Heart left ventricle (tissue), 16 donors: ENCODE measurements around the gene TNFRSF13B. TPM values are rescaled to one million over a fixed set of nuclear protein-coding genes. Genes with fewer than 3 reads are reported as not detected.
"Not testable (repeated sequence)": the region's sequence is repeated elsewhere in the genome, so short reads cannot be mapped to it uniquely, and the experiment has no call there.

Experiments used
- ATAC-seq, 4 donors: fragments of 200-7000 bp; cut with Tn5 transposase; one replicate each; pipeline ENCODE4 v1.9.1; 2020 to 2022; ENCODE audit warnings: moderate library complexity in 4 of 4, mild to moderate bottlenecking in 3 of 4, moderate number of reproducible peaks in 1 of 4
- DNase-seq, 5 donors: peaks; one replicate each; pipeline ENCODE4 v3.0.0-alpha.2; 2020
- H3K27ac ChIP-seq, 12 donors: fragments of 200-600 bp; sonication (generic) in 4 of 12; one replicate each; pipeline versions ENCODE4 v1.5.0 to v1.8.0; 2016 to 2022; ENCODE audit warnings: mild to moderate bottlenecking in 2 of 12
- H3K27me3 ChIP-seq, 9 donors: fragments of 200-600 bp; sonication (generic) in 2 of 9; one replicate each; pipeline versions ENCODE4 v1.5.1 to v1.8.0; 2016 to 2022; ENCODE audit warnings: mild to moderate bottlenecking in 3 of 9
- H3K36me3 ChIP-seq, 9 donors: fragments of 200-600 bp; sonication (generic) in 2 of 9; one replicate each; pipeline versions ENCODE4 v1.5.0 to v1.8.0; 2018 to 2022; ENCODE audit warnings: mild to moderate bottlenecking in 2 of 9
- H3K4me1 ChIP-seq, 12 donors: fragments of 200-600 bp; sonication (generic) in 4 of 12; one replicate each; pipeline versions ENCODE4 v1.5.0 to v1.8.0; 2016 to 2022; ENCODE audit warnings: mild to moderate bottlenecking in 3 of 12
- H3K4me3 ChIP-seq, 12 donors: fragments of 200-600 bp; sonication (generic) in 4 of 12; one replicate each; pipeline versions ENCODE4 v1.5.0 to v1.8.0; 2017 to 2022; ENCODE audit warnings: mild to moderate bottlenecking in 9 of 12, moderate library complexity in 4 of 12
- H3K9me3 ChIP-seq, 12 donors: fragments of 200-600 bp; sonication (generic) in 4 of 12; one replicate each; pipeline versions ENCODE4 v1.5.0 to v1.8.0; 2016 to 2022; ENCODE audit warnings: mild to moderate bottlenecking in 1 of 12
- POLR2A ChIP-seq, 2 donors: fragments of 450-650 bp; IDR thresholded peaks; one replicate each; pipeline ENCODE4 v1.6.1; 2017; ENCODE audit warnings: antibody characterized with exemption in 2 of 2, mild to moderate bottlenecking in 2 of 2, moderate library complexity in 2 of 2
- WGBS, 4 donors: extraction: QIAGEN DNeasy Blood & Tissue Kit in 2 of 4; methylation state at CpG; one replicate each; pipeline versions ENCODE4 v1.1.5 to v1.1.7; 2013 to 2018; 5-methylcytosine and 5-hydroxymethylcytosine counted together
- intact Hi-C, 10 donors: fragments of 100-400 bp; cut with DNase I; formaldehyde crosslinking; loops; one replicate each; pipeline versions ENCODE4 v1.11.1 to v1.14.2; 2022
- polyA plus RNA-seq, 2 donors: library from polyadenylated mRNA; stranded (reverse); fragments of 200-250 nt; gene quantifications; one replicate each; pipeline ENCODE4 v1.2.3, GENCODE V29; 2013
- total RNA-seq, 9 donors: library from RNA; depleted of rRNA in 2 of 9; stranded (reverse); fragments of >200 nt in 2 of 9; fragmentation: NEBNext Ultra II Directional in 3 of 9; extraction: Animal tissue kit (Norgen Biotek cat#: 25700) in 3 of 9; gene quantifications; one replicate each; pipeline versions ENCODE4 v1.1.0 to v1.2.4, GENCODE V29; 2016 to 2023
- TF ChIP-seq, protein P1 (sequence below), 12 donors: fragments of 200-600 bp; sonication (generic) in 4 of 12; IDR thresholded peaks; one replicate each; pipeline versions ENCODE4 v1.5.0 to v1.8.0; 2018 to 2022; ENCODE audit warnings: antibody characterized with exemption in 12 of 12, mild to moderate bottlenecking in 5 of 12
- donor health status: ischemic (EF 13 %, LVEDD 7.1; RV severe dilation, severe dysfunction).
- donor health status: healthy with polysubstance abuse.
- donor health status: DM: no; HTN: yes; CAD: no.
- donor health status: DM: no; HTN: no; CAD: no.
- donor health status: ischemic (EF 25% LVEDD 6.9; RV normal size, moderate dysfunction).
- donor health status: ischemic (EF 25% LVEDD 5.7; RV mildly dilated, moderate dysfunction).
- donor health status: healthy.
- donor health status: DM: yes; HTN: yes; CAD: no.
- donor health status: ischemic (EF 35%, LVEDD 5.7; RV mildly dilated, moderate dysfunction).
- donor health status: nonischemic (EF 11% LVEDD 7.7; RV severe dilation, severe dysfunction).
- donor health status: DM: yes; HTN: yes; CAD: no.
- donor health status: PGD.
- donor health status: ischemic (EF 29% LVEDD 5.4; RV normal size, mild dysfunction).
- donor health status: nonischemic (EF 23%, LVEDD 6.1; RV moderate dilation, normal function).

Gene TNFRSF13B
- total and polyA plus RNA-seq, 11 donors, result not detected

DNA sequence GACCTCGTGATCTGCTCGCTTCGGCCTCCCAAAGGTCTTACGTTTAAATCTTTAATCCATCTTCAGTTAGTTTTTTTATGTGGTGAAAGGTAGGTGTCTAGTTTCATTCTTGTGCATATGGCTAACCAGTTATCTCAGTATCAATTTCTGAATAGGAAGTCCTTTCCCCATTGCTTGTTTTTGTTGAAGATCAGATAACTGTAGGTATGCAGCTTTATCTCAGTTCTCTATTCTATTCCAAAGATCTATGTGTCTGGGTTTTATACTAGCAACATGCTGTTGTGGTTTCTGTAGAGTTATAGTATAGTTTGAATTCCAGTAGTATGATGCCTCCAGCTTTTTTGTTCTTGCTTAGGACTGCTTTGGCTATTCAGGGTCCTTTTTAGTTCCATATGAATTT lies 65.2 kb downstream of the TNFRSF13B start:
- WGBS, 4 donors, result 87 to 93% (median 90%) methylated on average over 4 of the region's 4 CpGs
- no peak for ATAC-seq

DNA sequence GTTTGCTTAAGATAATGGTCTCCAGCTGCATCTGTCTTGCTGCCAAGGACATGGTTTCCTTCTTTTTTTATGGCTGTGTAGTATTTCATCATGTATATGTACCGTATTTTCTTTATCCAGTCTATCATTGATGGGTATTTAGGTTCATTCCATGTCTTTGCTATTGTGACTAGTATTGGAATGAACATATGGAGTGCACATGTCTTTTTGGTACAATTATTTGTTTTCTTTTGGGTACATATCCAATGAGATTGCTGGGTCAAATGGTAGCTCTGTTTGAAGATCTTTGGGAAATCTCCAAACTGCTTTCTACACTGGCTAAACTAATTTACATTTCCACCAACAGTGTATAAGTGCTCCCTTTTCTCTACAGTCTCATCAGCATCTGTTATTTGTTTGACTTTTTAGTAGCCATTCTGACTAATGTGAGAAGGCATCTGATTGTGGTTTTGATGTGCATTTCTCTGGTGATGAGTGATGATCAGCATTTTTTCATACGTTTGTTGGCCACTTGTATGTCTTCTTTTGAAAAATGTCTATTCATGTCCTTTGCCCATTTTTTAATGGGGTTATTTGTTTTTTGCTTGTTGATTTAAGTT lies 66.2 kb downstream of the TNFRSF13B start:
- intact Hi-C loops, result no loop called here
- peaks cover 0 to 2% (median 0%) of the 10 kb centered on the region in 12 donors for H3K4me1 ChIP-seq
- no peak for ATAC-seq
- no peaks in the 10 kb centered on the region for H3K9me3 ChIP-seq
- H3K36me3 ChIP-seq, result no peaks in the 10 kb centered on the region
- DNase-seq, result no peak
- H3K4me3 ChIP-seq, result no peak overlapping the region
- TF ChIP-seq POLR2A (IDR thresholded peaks at IDR 0.05), result no peak
- TF ChIP-seq, protein P1, sequence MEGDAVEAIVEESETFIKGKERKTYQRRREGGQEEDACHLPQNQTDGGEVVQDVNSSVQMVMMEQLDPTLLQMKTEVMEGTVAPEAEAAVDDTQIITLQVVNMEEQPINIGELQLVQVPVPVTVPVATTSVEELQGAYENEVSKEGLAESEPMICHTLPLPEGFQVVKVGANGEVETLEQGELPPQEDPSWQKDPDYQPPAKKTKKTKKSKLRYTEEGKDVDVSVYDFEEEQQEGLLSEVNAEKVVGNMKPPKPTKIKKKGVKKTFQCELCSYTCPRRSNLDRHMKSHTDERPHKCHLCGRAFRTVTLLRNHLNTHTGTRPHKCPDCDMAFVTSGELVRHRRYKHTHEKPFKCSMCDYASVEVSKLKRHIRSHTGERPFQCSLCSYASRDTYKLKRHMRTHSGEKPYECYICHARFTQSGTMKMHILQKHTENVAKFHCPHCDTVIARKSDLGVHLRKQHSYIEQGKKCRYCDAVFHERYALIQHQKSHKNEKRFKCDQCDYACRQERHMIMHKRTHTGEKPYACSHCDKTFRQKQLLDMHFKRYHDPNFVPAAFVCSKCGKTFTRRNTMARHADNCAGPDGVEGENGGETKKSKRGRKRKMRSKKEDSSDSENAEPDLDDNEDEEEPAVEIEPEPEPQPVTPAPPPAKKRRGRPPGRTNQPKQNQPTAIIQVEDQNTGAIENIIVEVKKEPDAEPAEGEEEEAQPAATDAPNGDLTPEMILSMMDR (IDR thresholded peaks at IDR 0.05), result no peak
- H3K27me3 ChIP-seq, result peaks cover 0 to 10% (median 2%) of the 10 kb centered on the region in 9 donors
- WGBS, 4 donors, result 46 to 71% (median 59%) methylated on average over 2 of the region's 2 CpGs
- no peak overlapping the region for H3K27ac ChIP-seq

More for the DNA sequence above, 65.2 kb downstream of the TNFRSF13B start:
- Histone ChIP-seq H3K36me3 (no peaks in the 10 kb centered on the region), H3K4me1 (peaks cover 0 to 4% (median 0%) of the 10 kb centered on the region in 12 donors), H3K27ac (no peak overlapping the region), H3K9me3 (no peaks in the 10 kb centered on the region), H3K4me3 (no peak overlapping the region), H3K27me3 (peaks cover 0 to 8% (median 0%) of the 10 kb centered on the region in 9 donors)
- no peak for DNase-seq
- TF ChIP-seq POLR2A (IDR thresholded peaks at IDR 0.05), result no peak
- TF ChIP-seq, protein P1 (IDR thresholded peaks at IDR 0.05), result no peak
- intact Hi-C loops, result no loop called here

DNA sequence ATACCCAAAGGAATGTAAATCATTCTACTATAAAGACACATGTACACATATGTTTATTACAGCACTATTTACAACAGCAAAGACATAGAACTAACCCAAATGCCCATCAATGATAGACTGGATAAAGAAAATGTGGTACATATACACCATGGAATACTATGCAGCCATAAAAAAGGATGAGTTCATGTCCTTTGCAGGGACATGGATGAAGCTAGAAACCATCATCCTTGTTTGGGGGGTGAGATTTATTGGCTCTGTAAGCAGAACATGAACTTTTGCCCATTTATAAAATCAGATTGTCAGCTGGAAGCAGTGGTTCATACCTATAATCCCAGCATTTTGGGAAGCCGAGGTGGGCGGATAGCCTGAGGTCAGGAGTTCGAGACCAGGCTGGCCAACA lies 68.8 kb downstream of the TNFRSF13B start:
- H3K9me3 ChIP-seq, H3K36me3 ChIP-seq, H3K4me1 ChIP-seq, DNase-seq, ATAC-seq, H3K4me3 ChIP-seq, H3K27ac ChIP-seq, intact Hi-C loops: not testable (repeated sequence)
- WGBS, 4 donors, result 83 to 87% (median 86%) methylated on average over 3 of the region's 3 CpGs
- peaks cover 0 to 16% (median 4%) of the 10 kb centered on the region in 9 donors for H3K27me3 ChIP-seq

DNA sequence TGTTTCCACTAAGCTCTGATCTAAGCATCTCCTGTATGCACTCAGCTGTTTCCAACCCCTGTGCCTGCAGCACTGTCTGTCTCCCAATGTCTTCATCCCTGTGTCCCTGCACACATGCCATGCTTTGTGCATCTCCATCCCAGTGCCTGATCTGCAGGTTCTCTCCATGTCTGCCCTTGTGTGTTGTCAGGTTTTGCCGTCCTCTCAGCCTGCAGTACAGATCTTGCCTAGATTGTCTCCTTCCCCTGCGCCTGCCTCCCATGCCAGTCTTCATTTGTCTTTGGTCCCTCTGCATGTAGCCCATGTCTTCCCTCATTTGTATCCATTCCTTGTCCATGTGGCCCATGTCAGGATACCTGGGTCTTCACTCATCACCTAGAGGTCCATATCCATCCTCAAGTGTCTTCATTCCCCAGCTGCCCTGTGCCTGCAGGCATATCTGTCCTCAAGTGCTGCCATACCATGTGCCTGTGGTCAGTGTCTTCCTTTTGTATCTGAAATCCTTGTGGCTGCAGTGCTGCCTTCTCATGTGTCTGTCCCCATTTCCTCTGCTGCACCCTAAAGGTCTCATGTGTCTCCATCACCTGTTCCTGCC lies 71.5 kb downstream of the TNFRSF13B start:
- no peak for TF ChIP-seq POLR2A (IDR thresholded peaks at IDR 0.05)
- TF ChIP-seq, protein P1 (IDR thresholded peaks at IDR 0.05), result no peak
- Histone ChIP-seq H3K27ac (no peak overlapping the region), H3K36me3 (no peaks in the 10 kb centered on the region), H3K27me3 (peaks cover 0 to 16% (median 4%) of the 10 kb centered on the region in 9 donors), H3K4me1 (no peaks in the 10 kb centered on the region), H3K9me3 (no peaks in the 10 kb centered on the region), H3K4me3 (no peak overlapping the region)
- intact Hi-C loops, result no loop called here
- WGBS, 4 donors, result 80 to 90% (median 88%) methylated on average over 2 of the region's 2 CpGs
- no peak for DNase-seq
- no peak for ATAC-seq

DNA sequence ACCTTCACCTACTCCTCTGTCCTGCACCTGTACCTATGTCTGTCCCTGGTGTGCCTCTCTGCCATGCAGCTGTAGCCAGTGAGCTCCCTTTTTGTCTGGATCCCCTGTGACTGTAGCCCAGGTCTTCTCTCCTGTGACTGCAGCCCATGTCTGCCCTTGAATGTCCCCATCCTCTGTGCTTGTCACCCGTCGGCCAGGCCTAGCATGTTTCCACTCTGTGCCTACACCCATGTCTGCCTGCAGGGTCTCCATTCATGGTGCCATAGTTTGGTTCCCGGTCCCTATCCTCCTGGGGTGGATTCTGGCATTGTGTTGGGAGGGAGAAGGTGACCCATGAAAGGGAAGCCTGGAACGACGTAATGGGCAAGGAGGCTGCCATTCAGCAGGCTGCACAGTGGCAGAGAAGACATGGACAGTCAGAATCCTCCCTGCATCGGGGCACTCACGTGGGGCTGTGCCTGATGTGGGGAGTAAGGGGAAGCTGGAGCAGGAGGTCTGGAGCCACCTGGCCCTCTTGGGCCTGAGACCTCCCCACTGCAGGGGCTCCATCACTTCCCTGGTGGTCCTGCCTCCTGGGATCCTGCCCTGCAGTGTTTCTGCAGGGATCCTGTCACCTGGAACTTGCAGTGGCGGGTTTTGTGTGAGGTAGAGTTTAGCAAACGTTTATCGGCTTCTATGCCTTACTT lies 74.6 kb downstream of the TNFRSF13B start:
- WGBS, 4 donors, result 79 to 88% (median 82%) methylated on average over 10 of the region's 10 CpGs

DNA sequence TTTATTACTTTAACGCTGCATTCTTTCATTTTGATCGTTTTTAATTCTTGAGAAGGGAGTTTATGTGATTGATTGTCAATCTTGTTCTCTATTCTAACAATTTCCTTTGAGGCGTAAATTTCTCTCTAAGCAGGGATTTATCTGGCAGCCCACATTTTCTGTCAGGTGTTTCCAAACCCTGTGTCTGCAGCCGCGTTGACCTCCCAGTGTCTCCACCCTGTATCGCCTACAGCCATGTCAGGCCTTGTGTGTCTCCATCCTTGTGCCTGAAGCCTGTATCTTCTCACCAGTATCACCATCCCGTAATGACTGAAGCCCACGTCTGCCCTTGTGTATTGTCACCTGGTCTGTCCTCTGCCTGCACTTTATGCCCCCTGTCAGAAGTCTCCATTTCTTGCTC lies 75.7 kb downstream of the TNFRSF13B start:
- H3K4me1 ChIP-seq, DNase-seq, intact Hi-C loops, H3K9me3 ChIP-seq, H3K36me3 ChIP-seq, H3K27ac ChIP-seq, H3K4me3 ChIP-seq, ATAC-seq: not testable (repeated sequence)
- peaks cover 0 to 12% (median 0%) of the 10 kb centered on the region in 9 donors for H3K27me3 ChIP-seq
- WGBS, 4 donors, result 90 to 92% (median 91%) methylated on average over 8 of the region's 8 CpGs

More for the DNA sequence above, 74.6 kb downstream of the TNFRSF13B start:
- peaks cover 0 to 13% (median 0%) of the 10 kb centered on the region in 9 donors for H3K27me3 ChIP-seq
- ATAC-seq, H3K4me3 ChIP-seq, H3K36me3 ChIP-seq, H3K27ac ChIP-seq, H3K4me1 ChIP-seq, intact Hi-C loops, H3K9me3 ChIP-seq, DNase-seq: not testable (repeated sequence)

DNA sequence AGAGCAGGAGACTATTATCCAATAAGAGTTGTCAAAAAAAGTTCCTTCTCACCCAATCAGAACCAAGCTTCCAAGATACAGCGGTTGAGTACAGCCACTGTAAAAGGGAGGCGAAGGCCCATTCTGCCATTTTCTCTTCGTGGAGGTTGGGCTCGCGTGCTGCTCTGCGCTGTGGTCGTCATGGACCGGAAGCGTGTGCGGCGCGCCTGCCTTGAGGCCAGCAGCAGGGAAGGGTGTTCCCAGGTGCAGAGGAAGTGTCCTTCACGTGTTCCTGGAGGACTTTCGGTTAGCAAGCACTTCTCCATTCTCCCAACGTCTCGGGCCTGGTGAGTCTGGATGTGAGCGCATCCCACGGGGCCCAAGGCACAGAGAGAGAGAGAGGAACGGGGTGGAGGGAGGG lies 78.4 kb downstream of the TNFRSF13B start:
- intact Hi-C loops, H3K9me3 ChIP-seq, H3K36me3 ChIP-seq, H3K27me3 ChIP-seq, H3K4me1 ChIP-seq, ATAC-seq, H3K4me3 ChIP-seq, DNase-seq, H3K27ac ChIP-seq: not testable (repeated sequence)
- 87 to 89% (median 88%) methylated on average over 14 to 19 of the region's 19 CpGs for WGBS, 4 donors
